ENCODE data around the gene TBC1D9.

The TBC1D9 gene

DNA sequence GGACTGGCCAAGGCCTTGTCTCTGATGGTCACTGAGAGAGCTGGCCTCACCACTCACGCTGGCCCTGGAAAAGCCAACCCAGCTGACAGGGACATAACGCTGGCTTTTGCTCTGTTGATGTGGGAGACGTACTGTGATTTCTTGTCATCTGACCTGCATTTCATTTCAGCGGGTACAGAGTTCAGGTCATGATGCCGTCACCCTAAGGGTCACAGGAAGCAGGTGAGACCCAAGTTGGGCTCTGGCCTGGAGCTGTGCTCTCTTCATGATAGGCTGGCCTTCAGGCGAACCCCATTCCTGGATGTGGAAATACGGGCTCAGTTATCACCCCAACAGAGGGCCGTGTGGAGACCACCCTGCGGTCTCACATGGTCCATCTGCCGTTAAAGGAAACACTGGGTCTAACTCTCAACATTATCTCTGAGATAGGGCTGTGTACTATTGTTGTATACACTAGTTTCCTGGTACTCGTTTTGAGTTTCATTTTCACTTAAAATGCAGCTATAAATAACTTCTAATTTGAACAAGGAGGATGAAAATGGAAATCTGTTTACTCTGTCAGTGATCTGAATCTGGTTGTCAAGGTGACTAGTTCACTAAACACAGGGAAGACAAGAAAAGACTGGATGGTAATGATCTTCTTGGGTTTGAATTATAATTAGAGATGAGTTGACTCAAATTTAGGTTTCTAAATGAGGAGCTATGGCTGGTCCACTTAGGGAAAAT lies 89.1 kb downstream of the TBC1D9 start:
- Histone ChIP-seq H3K4me3 (ENCODE audit: low read depth, low read length) (no peak overlapping the region), H3K36me3 (peaks cover 33% of the 10 kb centered on the region), H3K27me3 (ENCODE audit: insufficient read depth, low read depth, severe bottlenecking) (no peaks in the 10 kb centered on the region), H3K27ac (no peak overlapping the region), H3K9me3 (ENCODE audit: severe bottlenecking) (no peaks in the 10 kb centered on the region)
- no peak for DNase-seq
- TF ChIP-seq, protein P1, sequence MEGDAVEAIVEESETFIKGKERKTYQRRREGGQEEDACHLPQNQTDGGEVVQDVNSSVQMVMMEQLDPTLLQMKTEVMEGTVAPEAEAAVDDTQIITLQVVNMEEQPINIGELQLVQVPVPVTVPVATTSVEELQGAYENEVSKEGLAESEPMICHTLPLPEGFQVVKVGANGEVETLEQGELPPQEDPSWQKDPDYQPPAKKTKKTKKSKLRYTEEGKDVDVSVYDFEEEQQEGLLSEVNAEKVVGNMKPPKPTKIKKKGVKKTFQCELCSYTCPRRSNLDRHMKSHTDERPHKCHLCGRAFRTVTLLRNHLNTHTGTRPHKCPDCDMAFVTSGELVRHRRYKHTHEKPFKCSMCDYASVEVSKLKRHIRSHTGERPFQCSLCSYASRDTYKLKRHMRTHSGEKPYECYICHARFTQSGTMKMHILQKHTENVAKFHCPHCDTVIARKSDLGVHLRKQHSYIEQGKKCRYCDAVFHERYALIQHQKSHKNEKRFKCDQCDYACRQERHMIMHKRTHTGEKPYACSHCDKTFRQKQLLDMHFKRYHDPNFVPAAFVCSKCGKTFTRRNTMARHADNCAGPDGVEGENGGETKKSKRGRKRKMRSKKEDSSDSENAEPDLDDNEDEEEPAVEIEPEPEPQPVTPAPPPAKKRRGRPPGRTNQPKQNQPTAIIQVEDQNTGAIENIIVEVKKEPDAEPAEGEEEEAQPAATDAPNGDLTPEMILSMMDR (IDR thresholded peaks at IDR 0.05; ENCODE audit: low read depth, low read length): no peak

DNA sequence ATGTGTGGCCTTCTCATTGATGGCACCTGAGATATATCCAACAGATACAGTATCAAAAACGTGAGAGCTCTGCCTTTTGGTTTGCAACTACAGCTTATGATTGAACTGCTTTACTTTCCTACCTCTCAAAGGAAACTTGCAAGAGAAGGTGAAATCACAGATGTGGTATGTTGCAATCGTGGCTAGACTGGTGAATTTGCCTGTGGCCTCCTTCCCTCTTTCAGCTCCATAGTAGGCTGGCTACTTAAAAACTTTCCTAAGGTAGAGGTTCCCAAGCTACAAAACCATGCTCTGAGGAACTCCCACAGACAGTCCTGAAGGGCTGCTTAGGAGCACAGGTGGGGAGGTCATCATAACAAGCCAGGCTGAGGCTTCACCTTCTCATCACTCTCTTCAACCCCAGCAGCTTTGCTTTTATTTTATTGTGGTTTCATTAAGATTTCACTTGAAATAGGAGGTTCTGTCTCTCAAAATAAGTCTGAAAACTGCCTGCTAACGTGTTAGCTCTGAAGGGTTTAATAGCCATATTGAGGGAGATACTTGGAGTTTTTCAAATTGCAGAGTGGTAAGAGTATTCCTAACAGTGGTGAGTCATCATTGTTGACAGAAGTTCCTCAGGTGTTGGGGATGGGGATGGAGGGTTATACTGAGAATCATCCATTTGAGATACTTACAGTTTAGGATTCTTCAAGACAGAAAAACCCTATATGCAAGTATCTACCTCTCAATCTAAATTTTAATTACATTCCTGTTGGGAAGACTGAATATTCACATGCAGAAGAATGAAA lies 93.9 kb downstream of the TBC1D9 start:
- peaks cover 16% of the 10 kb centered on the region for H3K36me3 ChIP-seq
- H3K4me3 ChIP-seq (ENCODE audit: low read depth, low read length): no peak overlapping the region
- no peaks in the 10 kb centered on the region for H3K9me3 ChIP-seq (ENCODE audit: severe bottlenecking)
- TF ChIP-seq, protein P1 (IDR thresholded peaks at IDR 0.05; ENCODE audit: low read depth, low read length): no peak
- no peak overlapping the region for H3K27ac ChIP-seq
- DNase-seq: no peak
- no peaks in the 10 kb centered on the region for H3K27me3 ChIP-seq (ENCODE audit: insufficient read depth, low read depth, severe bottlenecking)

- Histone ChIP-seq H3K36me3 (peaks cover 16% of the 10 kb centered on the region), H3K27me3 (ENCODE audit: insufficient read depth, low read depth, severe bottlenecking) (no peaks in the 10 kb centered on the region), H3K27ac (no peak overlapping the region), H3K9me3 (ENCODE audit: severe bottlenecking) (no peaks in the 10 kb centered on the region), H3K4me3 (ENCODE audit: low read depth, low read length) (no peak overlapping the region)
- no peak for DNase-seq
- TF ChIP-seq, protein P1 (IDR thresholded peaks at IDR 0.05; ENCODE audit: low read depth, low read length): no peak
Observed at GRCh38 chr4:140661550-140661949, 94.6 kb downstream of the TBC1D9 start.

DNA sequence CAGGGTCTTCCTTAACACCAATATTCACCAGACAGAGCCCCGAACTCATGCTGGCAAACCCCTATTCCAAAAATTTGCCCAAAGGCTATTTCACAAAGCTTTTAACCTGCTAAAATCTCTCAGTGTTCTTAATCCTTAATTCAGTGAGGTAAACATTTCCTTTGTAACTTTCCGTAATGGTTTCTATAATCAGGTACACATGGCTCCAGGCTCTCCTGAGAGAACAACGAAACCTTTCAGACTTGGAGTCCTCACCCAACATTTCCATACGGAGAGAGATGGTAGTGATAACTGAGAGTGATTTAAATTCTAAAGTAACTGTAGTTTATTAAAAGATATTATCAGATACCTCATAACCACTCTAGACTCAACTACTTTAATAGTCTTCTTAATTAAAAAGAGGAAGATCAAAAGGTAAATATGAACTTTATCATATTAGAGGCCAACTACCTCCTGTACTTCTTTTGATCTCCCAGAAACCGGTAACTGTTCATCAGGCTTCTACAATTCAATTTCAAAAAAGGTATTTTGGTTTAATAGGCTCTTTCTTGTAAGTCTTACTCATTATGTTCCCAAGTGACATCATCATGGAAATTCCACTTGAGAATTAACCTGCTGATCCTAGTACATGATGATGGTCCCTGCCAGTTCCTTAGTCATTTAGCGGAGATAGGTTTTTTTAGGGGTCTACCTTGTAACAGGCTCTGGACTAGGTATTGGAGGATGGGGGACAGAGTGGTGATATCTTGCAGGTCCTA lies 96.1 kb downstream of the TBC1D9 start:
- Histone ChIP-seq H3K36me3 (peaks cover 17% of the 10 kb centered on the region), H3K27me3 (ENCODE audit: insufficient read depth, low read depth, severe bottlenecking) (no peaks in the 10 kb centered on the region), H3K27ac (no peak overlapping the region), H3K9me3 (ENCODE audit: severe bottlenecking) (no peaks in the 10 kb centered on the region), H3K4me3 (ENCODE audit: low read depth, low read length) (no peak overlapping the region)
- TF ChIP-seq, protein P1 (IDR thresholded peaks at IDR 0.05; ENCODE audit: low read depth, low read length): no peak
- no peak for DNase-seq

GRCh38 chr4:140654495-140654814 lies 101.7 kb downstream of the TBC1D9 start:
- peaks cover 14% of the 10 kb centered on the region for H3K36me3 ChIP-seq
- no peaks in the 10 kb centered on the region for H3K9me3 ChIP-seq (ENCODE audit: severe bottlenecking)
- no peak overlapping the region for H3K4me3 ChIP-seq (ENCODE audit: low read depth, low read length)
- no peaks in the 10 kb centered on the region for H3K27me3 ChIP-seq (ENCODE audit: insufficient read depth, low read depth, severe bottlenecking)
- DNase-seq: no peak
- no peak overlapping the region for H3K27ac ChIP-seq
- TF ChIP-seq, protein P1 (IDR thresholded peaks at IDR 0.05; ENCODE audit: low read depth, low read length): no peak

All from WERI-Rb-1 (cell line).